ENCODE measurements around the gene KCNQ1OT1.
"Not testable (repeated sequence)": the region's sequence is repeated elsewhere in the genome, so short reads cannot be mapped to it uniquely, and the experiment has no call there.

KCNQ1OT1 gene

GRCh38 chr11:2652333-2653197 is 47.2 kb downstream of the KCNQ1OT1 start:
- DNase-seq (ENCODE audit: low read depth), result no peak

- no peak for DNase-seq (ENCODE audit: low read depth)
Observed at GRCh38 chr11:2651826-2652271, 47.9 kb downstream of the KCNQ1OT1 start.

GRCh38 chr11:2651054-2651617 is 48.7 kb downstream of the KCNQ1OT1 start:
- DNase-seq (ENCODE audit: low read depth), result no peak

- DNase-seq (ENCODE audit: low read depth), result no peak
Observed at GRCh38 chr11:2650343-2650867, 49.4 kb downstream of the KCNQ1OT1 start.

- no peak for DNase-seq (ENCODE audit: low read depth)
Observed at GRCh38 chr11:2649848-2650247, 49.9 kb downstream of the KCNQ1OT1 start.

- no peak for DNase-seq (ENCODE audit: low read depth)
Observed at GRCh38 chr11:2649400-2649799, 50.4 kb downstream of the KCNQ1OT1 start.

GRCh38 chr11:2647953-2648352 is 51.8 kb downstream of the KCNQ1OT1 start:
- DNase-seq (ENCODE audit: low read depth), result no peak

GRCh38 chr11:2647167-2647566 is 52.6 kb downstream of the KCNQ1OT1 start:
- DNase-seq (ENCODE audit: low read depth), result no peak

- no peak for DNase-seq (ENCODE audit: low read depth)
Observed at GRCh38 chr11:2645779-2646118, 54.0 kb downstream of the KCNQ1OT1 start.

- no peak for DNase-seq (ENCODE audit: low read depth)
Observed at GRCh38 chr11:2644844-2645778, 54.7 kb downstream of the KCNQ1OT1 start.

GRCh38 chr11:2643746-2644145 is 56.0 kb downstream of the KCNQ1OT1 start:
- no peak for DNase-seq (ENCODE audit: low read depth)

GRCh38 chr11:2641623-2642022 is 58.2 kb downstream of the KCNQ1OT1 start:
- DNase-seq (ENCODE audit: low read depth), result no peak

GRCh38 chr11:2639763-2640162 is 60.0 kb downstream of the KCNQ1OT1 start:
- DNase-seq (ENCODE audit: low read depth), result not testable (repeated sequence)

GRCh38 chr11:2631161-2631560 is 68.6 kb downstream of the KCNQ1OT1 start:
- DNase-seq (ENCODE audit: low read depth), result no peak

- DNase-seq (ENCODE audit: low read depth), result no peak
Observed at GRCh38 chr11:2630679-2631078, 69.1 kb downstream of the KCNQ1OT1 start.

GRCh38 chr11:2625183-2625582 is 74.6 kb downstream of the KCNQ1OT1 start:
- DNase-seq (ENCODE audit: low read depth), result no peak

GRCh38 chr11:2621894-2622293 is 77.9 kb downstream of the KCNQ1OT1 start:
- DNase-seq (ENCODE audit: low read depth), result no peak

GRCh38 chr11:2612884-2613571 is 86.8 kb downstream of the KCNQ1OT1 start:
- no peak for DNase-seq (ENCODE audit: low read depth)

GRCh38 chr11:2609345-2609744 is 90.4 kb downstream of the KCNQ1OT1 start:
- no peak for DNase-seq (ENCODE audit: low read depth)

- DNase-seq (ENCODE audit: low read depth), result no peak
Observed at GRCh38 chr11:2599561-2600189, 100.1 kb downstream of the KCNQ1OT1 start.

GRCh38 chr11:2595204-2595603 is 104.6 kb downstream of the KCNQ1OT1 start:
- DNase-seq (ENCODE audit: low read depth), result no peak
